OCI-LY1 (cell line): ENCODE data around the gene CGB5.

Source experiments
- CTCF ChIP-seq: fragments of 200-600 bp; sonication (generic), shearing (Covaris generic); IDR thresholded peaks from 2 replicates; pipeline ENCODE4 v1.5.1; 2017; ENCODE audit warnings: mild to moderate bottlenecking, antibody characterized with exemption, low read length, moderate library complexity, mixed read lengths
- EZH2 ChIP-seq: fragments of 200-600 bp; sonication (generic), shearing (Covaris generic); IDR thresholded peaks from 2 replicates; pipeline ENCODE4 v1.8.0; 2017; ENCODE audit warnings: borderline replicate concordance, mixed run types, mild to moderate bottlenecking, antibody characterized with exemption, low read length, moderate library complexity, mixed read lengths

- TF ChIP-seq CTCF (no peak), EZH2 (no peak)
Observed at GRCh38 chr19:49064029-49064629, 20.5 kb downstream of the CGB5 start.
